ENCODE data around the gene GPN1.

Gene GPN1

DNA sequence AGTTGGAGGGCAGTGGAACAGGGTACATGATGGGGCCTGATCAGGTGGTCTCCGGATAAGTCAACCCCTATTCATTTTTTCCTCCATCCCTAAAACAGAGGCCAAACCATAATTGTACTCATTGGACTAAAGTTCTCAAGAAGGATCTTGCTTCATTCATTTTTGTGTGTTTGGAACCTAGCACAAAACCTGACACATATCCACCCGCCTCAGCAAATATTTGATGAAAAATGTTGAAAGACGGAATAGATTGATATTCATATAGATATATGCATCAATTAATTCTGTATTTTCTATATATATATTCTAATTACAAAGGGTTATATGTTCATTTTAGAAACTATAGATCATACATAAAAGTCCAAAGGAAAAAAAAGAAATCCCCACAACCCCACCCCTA lies 56.7 kb downstream of the GPN1 start:
- no peaks in the 10 kb centered on the region for H3K9me3 ChIP-seq (ENCODE audit: insufficient read depth, low read length)
- H3K36me3 ChIP-seq (ENCODE audit: low read length), result peaks cover 12% of the 10 kb centered on the region; the same call in 1 of the 2 replicates
- no peaks in the 10 kb centered on the region for H4K20me1 ChIP-seq (ENCODE audit: low read depth, low read length)
- H3K79me2 ChIP-seq (ENCODE audit: insufficient read depth, low read length), result no peaks in the 10 kb centered on the region
- H3K9ac ChIP-seq (ENCODE audit: low read length), result no peak overlapping the region
- TF ChIP-seq, protein P1, sequence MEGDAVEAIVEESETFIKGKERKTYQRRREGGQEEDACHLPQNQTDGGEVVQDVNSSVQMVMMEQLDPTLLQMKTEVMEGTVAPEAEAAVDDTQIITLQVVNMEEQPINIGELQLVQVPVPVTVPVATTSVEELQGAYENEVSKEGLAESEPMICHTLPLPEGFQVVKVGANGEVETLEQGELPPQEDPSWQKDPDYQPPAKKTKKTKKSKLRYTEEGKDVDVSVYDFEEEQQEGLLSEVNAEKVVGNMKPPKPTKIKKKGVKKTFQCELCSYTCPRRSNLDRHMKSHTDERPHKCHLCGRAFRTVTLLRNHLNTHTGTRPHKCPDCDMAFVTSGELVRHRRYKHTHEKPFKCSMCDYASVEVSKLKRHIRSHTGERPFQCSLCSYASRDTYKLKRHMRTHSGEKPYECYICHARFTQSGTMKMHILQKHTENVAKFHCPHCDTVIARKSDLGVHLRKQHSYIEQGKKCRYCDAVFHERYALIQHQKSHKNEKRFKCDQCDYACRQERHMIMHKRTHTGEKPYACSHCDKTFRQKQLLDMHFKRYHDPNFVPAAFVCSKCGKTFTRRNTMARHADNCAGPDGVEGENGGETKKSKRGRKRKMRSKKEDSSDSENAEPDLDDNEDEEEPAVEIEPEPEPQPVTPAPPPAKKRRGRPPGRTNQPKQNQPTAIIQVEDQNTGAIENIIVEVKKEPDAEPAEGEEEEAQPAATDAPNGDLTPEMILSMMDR (IDR thresholded peaks at IDR 0.05; ENCODE audit: insufficient read depth, low read length, poor library complexity, severe bottlenecking), result no peak
- TF ChIP-seq EZH2phosphoT487 (conservative IDR thresholded peaks at IDR 0.05; ENCODE audit: low read length), result no peak
- no peak overlapping the region for H3K4me3 ChIP-seq (ENCODE audit: insufficient read depth, low read length, poor library complexity, severe bottlenecking)
- no peaks in the 10 kb centered on the region for H3K9me2 ChIP-seq (replicated peaks; ENCODE audit: insufficient read depth, low read length)
- peaks cover 4% of the 10 kb centered on the region; the same call in 1 of the 2 replicates for H3F3A ChIP-seq (ENCODE audit: insufficient read depth)
- H3K27me3 ChIP-seq (ENCODE audit: low read length), result no peaks in the 10 kb centered on the region
- H2AFZ ChIP-seq (ENCODE audit: low read depth, low read length, severe bottlenecking), result no peak overlapping the region
- H3K4me2 ChIP-seq (ENCODE audit: low read depth, low read length, poor library complexity, severe bottlenecking), result no peak overlapping the region
- H3K27ac ChIP-seq (ENCODE audit: low read depth, low read length), result no peak overlapping the region

DNA sequence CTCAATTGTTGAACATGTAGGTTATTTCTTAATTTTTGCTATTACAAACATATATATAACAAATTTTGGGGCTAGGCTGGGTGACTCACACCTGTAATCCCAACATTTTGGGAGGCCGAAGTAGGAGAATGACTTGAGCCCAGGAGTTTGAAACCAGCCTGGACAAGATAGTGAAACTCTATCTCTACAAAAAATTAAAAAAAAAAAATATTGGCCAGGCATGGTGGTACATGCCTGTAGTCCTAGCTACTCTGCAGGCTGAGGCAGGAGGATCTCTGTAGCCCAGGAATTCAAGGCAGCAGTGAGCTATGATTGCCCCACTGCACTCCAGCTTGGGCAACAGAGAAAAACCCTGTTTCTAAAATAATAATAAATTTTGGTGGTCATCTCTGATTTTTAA lies 58.4 kb downstream of the GPN1 start:
- Histone ChIP-seq H3K9me3 (ENCODE audit: insufficient read depth, low read length) (no peaks in the 10 kb centered on the region), H3K36me3 (ENCODE audit: low read length) (peaks cover 12% of the 10 kb centered on the region; the same call in 1 of the 2 replicates), H3K4me2 (ENCODE audit: low read depth, low read length, poor library complexity, severe bottlenecking) (no peak overlapping the region), H3K27ac (ENCODE audit: low read depth, low read length) (no peak overlapping the region), H2AFZ (ENCODE audit: low read depth, low read length, severe bottlenecking) (no peak overlapping the region), H4K20me1 (ENCODE audit: low read depth, low read length) (no peaks in the 10 kb centered on the region), H3F3A (ENCODE audit: insufficient read depth) (peaks cover 4% of the 10 kb centered on the region; the same call in 1 of the 2 replicates), H3K79me2 (ENCODE audit: insufficient read depth, low read length) (no peaks in the 10 kb centered on the region), H3K9me2 (replicated peaks; ENCODE audit: insufficient read depth, low read length) (no peaks in the 10 kb centered on the region), H3K27me3 (ENCODE audit: low read length) (no peaks in the 10 kb centered on the region), H3K9ac (ENCODE audit: low read length) (no peak overlapping the region), H3K4me3 (ENCODE audit: insufficient read depth, low read length, poor library complexity, severe bottlenecking) (no peak overlapping the region)
- no peak for TF ChIP-seq EZH2phosphoT487 (conservative IDR thresholded peaks at IDR 0.05; ENCODE audit: low read length)
- TF ChIP-seq, protein P1 (IDR thresholded peaks at IDR 0.05; ENCODE audit: insufficient read depth, low read length, poor library complexity, severe bottlenecking), result no peak

DNA sequence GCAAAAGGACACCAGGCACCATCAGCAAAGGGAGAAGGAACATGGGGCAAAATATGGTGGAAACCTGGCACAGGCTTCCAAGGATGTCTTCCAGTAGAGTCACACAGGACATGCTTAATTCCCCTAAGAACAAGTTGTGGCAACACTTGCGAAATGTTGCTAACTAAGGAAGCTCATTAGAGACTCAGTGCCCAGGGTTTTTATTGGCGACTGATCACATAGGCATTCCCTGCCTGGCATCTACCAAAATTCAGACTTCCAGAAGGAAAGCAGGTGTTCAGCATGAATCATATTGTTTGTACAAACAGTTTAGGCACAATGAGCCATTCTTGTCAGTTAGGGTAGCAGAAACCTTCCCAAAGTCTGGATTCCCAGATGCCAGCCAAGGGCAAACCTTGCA lies 60.6 kb downstream of the GPN1 start:
- Histone ChIP-seq H3K36me3 (ENCODE audit: low read length) (peaks cover 15% of the 10 kb centered on the region; the same call in 1 of the 2 replicates), H3K9ac (ENCODE audit: low read length) (no peak overlapping the region), H3K4me3 (ENCODE audit: insufficient read depth, low read length, poor library complexity, severe bottlenecking) (no peak overlapping the region), H3K9me3 (ENCODE audit: insufficient read depth, low read length) (no peaks in the 10 kb centered on the region), H4K20me1 (ENCODE audit: low read depth, low read length) (no peaks in the 10 kb centered on the region), H3K27ac (ENCODE audit: low read depth, low read length) (no peak overlapping the region), H3K79me2 (ENCODE audit: insufficient read depth, low read length) (no peaks in the 10 kb centered on the region), H3K4me2 (ENCODE audit: low read depth, low read length, poor library complexity, severe bottlenecking) (no peak overlapping the region), H3K9me2 (replicated peaks; ENCODE audit: insufficient read depth, low read length) (no peaks in the 10 kb centered on the region), H2AFZ (ENCODE audit: low read depth, low read length, severe bottlenecking) (no peak overlapping the region), H3F3A (ENCODE audit: insufficient read depth) (peaks cover 4% of the 10 kb centered on the region; the same call in 1 of the 2 replicates), H3K27me3 (ENCODE audit: low read length) (no peaks in the 10 kb centered on the region)
- no peak for TF ChIP-seq EZH2phosphoT487 (conservative IDR thresholded peaks at IDR 0.05; ENCODE audit: low read length)
- TF ChIP-seq, protein P1 (IDR thresholded peaks at IDR 0.05; ENCODE audit: insufficient read depth, low read length, poor library complexity, severe bottlenecking), result no peak
